MCF 10A (cell line): ENCODE results near the gene COA8. TPM values are rescaled to one million over a fixed set of nuclear protein-coding genes. Genes with fewer than 3 reads are reported as not detected.

Experiments used
- Bru-seq: library from RNA; stranded (reverse); fragments of 400-500 nt; gene quantifications from one replicate; lab custom pipeline; 2021; lab: Mats Ljungman, UMichigan
- BruChase-seq, 2 experiments: library from RNA; stranded (reverse); fragments of 400-500 nt; gene quantifications; one replicate each; lab custom pipeline; 2021; lab: Mats Ljungman, UMichigan
- BruUV-seq: library from RNA; stranded (reverse); fragments of 400-500 nt; replicated peaks from 2 replicates; lab custom pipeline; 2021; lab: Mats Ljungman, UMichigan
- CTCF ChIA-PET: fragments of 300-600 bp; sonication (Branson Sonifier 250); formaldehyde crosslinking; extraction: SDS; loops from one replicate; lab custom pipeline; 2021; ENCODE audit warnings: antibody characterized with exemption, inconsistent platforms; lab: Yijun Ruan, JAX
- POLR2A ChIA-PET: fragments of 300-600, 350-650 bp; sonication (Branson Sonifier 250); formaldehyde crosslinking; extraction: SDS; loops from one replicate; lab custom pipeline; 2020; ENCODE audit warnings: antibody characterized with exemption, inconsistent platforms; lab: Yijun Ruan, JAX
- DNase-seq: peaks from one replicate; pipeline ENCODE4 v3.0.0-alpha.2; 2018; ENCODE audit not compliant: unreplicated experiment
- H3K27ac Mint-ChIP-seq: one replicate; pipeline ENCODE4 v1.8.0; 2022; ENCODE audit warnings: mild to moderate bottlenecking, low read depth, mixed read lengths; ENCODE audit not compliant: unreplicated experiment
- H3K27me3 Mint-ChIP-seq: one replicate; pipeline ENCODE4 v1.8.0; 2022; ENCODE audit warnings: mixed read lengths; ENCODE audit not compliant: insufficient read depth, unreplicated experiment
- H3K36me3 Mint-ChIP-seq: one replicate; pipeline ENCODE4 v1.8.0; 2022; ENCODE audit warnings: mild to moderate bottlenecking, moderate library complexity, mixed read lengths; ENCODE audit not compliant: insufficient read depth, unreplicated experiment
- H3K4me1 Mint-ChIP-seq: one replicate; pipeline ENCODE4 v1.8.0; 2022; ENCODE audit warnings: mixed read lengths; ENCODE audit not compliant: insufficient read depth, unreplicated experiment
- H3K4me3 Mint-ChIP-seq: one replicate; pipeline ENCODE4 v1.8.0; 2022; ENCODE audit warnings: mild to moderate bottlenecking, moderate library complexity, mixed read lengths; ENCODE audit not compliant: unreplicated experiment
- H3K9me3 Mint-ChIP-seq: one replicate; pipeline ENCODE4 v1.8.0; 2022; ENCODE audit warnings: mixed read lengths; ENCODE audit not compliant: unreplicated experiment
- CTCF ChIP-seq: fragments of 200-600 bp; IDR thresholded peaks from one replicate; pipeline ENCODE4 v1.8.0; 2022; ENCODE audit warnings: antibody characterized with exemption, mild to moderate bottlenecking; ENCODE audit not compliant: unreplicated experiment
- intact Hi-C: fragments of 100-400 bp; cut with micrococcal nuclease; formaldehyde crosslinking; loops from 2 replicates; pipeline ENCODE4 v1.14.1; 2022
- long read RNA-seq: library from polyadenylated mRNA; stranded (forward); transcript quantifications from one replicate; pipeline ENCODE4 v2.0.0, GENCODE V29; 2022
- total RNA-seq: library from RNA; stranded (reverse); gene quantifications from 2 replicates; pipeline ENCODE4 v1.2.3, GENCODE V29; 2022

COA8 gene, protein sequence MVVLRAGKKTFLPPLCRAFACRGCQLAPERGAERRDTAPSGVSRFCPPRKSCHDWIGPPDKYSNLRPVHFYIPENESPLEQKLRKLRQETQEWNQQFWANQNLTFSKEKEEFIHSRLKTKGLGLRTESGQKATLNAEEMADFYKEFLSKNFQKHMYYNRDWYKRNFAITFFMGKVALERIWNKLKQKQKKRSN
- total RNA-seq (68.9 and 70.8 TPM in 2 replicates), Bru-seq, nascent RNA (percentile 87 among the genes with signal in this experiment), BruChase-seq, experiment 1, labeled RNA remaining after a 6-hour chase (percentile 93 among the genes with signal in this experiment), BruChase-seq, experiment 2, labeled RNA remaining after a 2-hour chase (percentile 87 among the genes with signal in this experiment)
- long read RNA-seq, transcript APOPT1-202 (3 exons, 575 nt), result minor isoform, 8 of 124 reads
- long read RNA-seq, transcript APOPT1-207 (5 exons, 906 nt), result minor isoform, 15 of 124 reads
- long read RNA-seq, transcript APOPT1-201 (5 exons, 2,523 nt), result major isoform, 80 of 124 reads
- long read RNA-seq, partial matches to known transcripts, result 0 of 124 reads
- long read RNA-seq, other reads (novel, unspliced or antisense), result 17 of 124 reads

GRCh38 chr14:103562429-103563225 lies at the start of gene COA8, which contains the start of gene BAG5:
TSS of gene COA8 (plus strand) at chr14:103562960. CDS start at chr14:103563002, 42 bp downstream.
TSS of gene BAG5 (minus strand) at chr14:103562657. CDS start at chr14:103561164, 1,493 bp downstream.
- POLR2A ChIA-PET, result interaction anchor here (0.8 to 5.2 kb wide), 20 partner anchors 9 to 358 kb away, joined by 3 to 65 read pairs (median 5); partner anchors contain the start of genes EIF5, KLC1, TRMT61A and XRCC3
- H3K27me3 Mint-ChIP-seq, result no peaks in the 10 kb centered on the region
- H3K27ac Mint-ChIP-seq, result peak within 1 kb of the TSS; percentile 85
- CTCF ChIA-PET, result interaction anchor here (0.6 to 2.0 kb wide), 4 partner anchors 10 to 550 kb away, joined by 3 to 10 read pairs (median 5); no protein-coding TSS in a partner anchor
- H3K4me3 Mint-ChIP-seq, result peak within 1 kb of the TSS; percentile 93
- peaks cover 19% of the 10 kb centered on the region for H3K4me1 Mint-ChIP-seq
- intact Hi-C loops, result no loop called here
- DNase-seq, result peak; percentile 74
- no TSS peak for BruUV-seq
- H3K36me3 Mint-ChIP-seq, result peaks cover 37% of the 10 kb centered on the region
- H3K9me3 Mint-ChIP-seq, result no peaks in the 10 kb centered on the region
- TF ChIP-seq CTCF, result no peak

- Mint-ChIP-seq H3K27ac (peak overlapping the region; percentile 49), H3K4me3 (no peak overlapping the region), H3K36me3 (peaks cover 28% of the 10 kb centered on the region), H3K9me3 (no peaks in the 10 kb centered on the region), H3K4me1 (peaks cover 33% of the 10 kb centered on the region), H3K27me3 (no peaks in the 10 kb centered on the region)
- no peak for TF ChIP-seq CTCF
- CTCF ChIA-PET, result interaction anchor here (0.7 to 7.0 kb wide), 4 partner anchors 15 to 35 kb away, joined by 3 to 126 read pairs (median 4); no protein-coding TSS in a partner anchor
- no TSS peak for BruUV-seq
- no peak for DNase-seq
- POLR2A ChIA-PET, result interaction anchor here (0.5 to 0.9 kb wide), 2 partner anchors 22 to 803 kb away, joined by 3 read pairs; no protein-coding TSS in a partner anchor
- intact Hi-C loops, result no loop called here
These were observed 48.0 kb upstream of the COA8 start for GRCh38 chr14:103514596-103515421.

- Mint-ChIP-seq H3K4me3 (no peak overlapping the region), H3K27ac (no peak overlapping the region), H3K4me1 (peaks cover 33% of the 10 kb centered on the region), H3K9me3 (no peaks in the 10 kb centered on the region), H3K27me3 (no peaks in the 10 kb centered on the region), H3K36me3 (peaks cover 14% of the 10 kb centered on the region)
- no peak for DNase-seq
- no TSS peak for BruUV-seq
- intact Hi-C loops, result no loop called here
- ChIA-PET POLR2A (interaction anchor here (0.6 kb wide), 1 partner anchor 10 kb away, joined by 4 read pairs; no protein-coding TSS in a partner anchor), CTCF (interaction anchor here (0.6 to 7.0 kb wide), 6 partner anchors 12 to 468 kb away, joined by 3 to 126 read pairs (median 12); no protein-coding TSS in a partner anchor)
- TF ChIP-seq CTCF, result no peak
These were observed 46.2 kb upstream of the COA8 start for GRCh38 chr14:103516426-103517173.
